ENCODE data around the gene NCR2.

NCR2 gene

GRCh38 chr6:41337709-41338108 is 2.3 kb downstream of the NCR2 start:
- no peak overlapping the region for H3K4me3 ChIP-seq (ENCODE audit: low read length)
- TF ChIP-seq ZNF274 (IDR thresholded peaks at IDR 0.05; ENCODE audit: low read depth, low read length) = no peak

- H3K4me3 ChIP-seq (ENCODE audit: low read length) = no peak overlapping the region
- TF ChIP-seq ZNF274 (IDR thresholded peaks at IDR 0.05; ENCODE audit: low read depth, low read length) = no peak
Measured at GRCh38 chr6:41338659-41339058, 3.3 kb downstream of the NCR2 start.

- no peak for TF ChIP-seq ZNF274 (IDR thresholded peaks at IDR 0.05; ENCODE audit: low read depth, low read length)
- no peak overlapping the region for H3K4me3 ChIP-seq (ENCODE audit: low read length)
Measured at GRCh38 chr6:41341580-41341979, 6.2 kb downstream of the NCR2 start.

- TF ChIP-seq ZNF274 (IDR thresholded peaks at IDR 0.05; ENCODE audit: low read depth, low read length) = no peak
- no peak overlapping the region for H3K4me3 ChIP-seq (ENCODE audit: low read length)
Measured at GRCh38 chr6:41342241-41342640, 6.8 kb downstream of the NCR2 start.

- no peak overlapping the region for H3K4me3 ChIP-seq (ENCODE audit: low read length)
- TF ChIP-seq ZNF274 (IDR thresholded peaks at IDR 0.05; ENCODE audit: low read depth, low read length) = no peak
Measured at GRCh38 chr6:41343641-41344187, 8.3 kb downstream of the NCR2 start.

- no peak overlapping the region for H3K4me3 ChIP-seq (ENCODE audit: low read length)
- TF ChIP-seq ZNF274 (IDR thresholded peaks at IDR 0.05; ENCODE audit: low read depth, low read length) = no peak
Measured at GRCh38 chr6:41344876-41345275, 9.5 kb downstream of the NCR2 start.

- no peak overlapping the region for H3K4me3 ChIP-seq (ENCODE audit: low read length)
- no peak for TF ChIP-seq ZNF274 (IDR thresholded peaks at IDR 0.05; ENCODE audit: low read depth, low read length)
Measured at GRCh38 chr6:41345901-41346300, 10.5 kb downstream of the NCR2 start.

- TF ChIP-seq ZNF274 (IDR thresholded peaks at IDR 0.05; ENCODE audit: low read depth, low read length) = no peak
- H3K4me3 ChIP-seq (ENCODE audit: low read length) = no peak overlapping the region
Measured at GRCh38 chr6:41346441-41346840, 11.0 kb downstream of the NCR2 start.

GRCh38 chr6:41347378-41348050 is 12.1 kb downstream of the NCR2 start:
- no peak for TF ChIP-seq ZNF274 (IDR thresholded peaks at IDR 0.05; ENCODE audit: low read depth, low read length)
- no peak overlapping the region for H3K4me3 ChIP-seq (ENCODE audit: low read length)

GRCh38 chr6:41348934-41349333 is 13.5 kb downstream of the NCR2 start:
- no peak for TF ChIP-seq ZNF274 (IDR thresholded peaks at IDR 0.05; ENCODE audit: low read depth, low read length)
- no peak overlapping the region for H3K4me3 ChIP-seq (ENCODE audit: low read length)

GRCh38 chr6:41352396-41352795 is 17.0 kb downstream of the NCR2 start:
- H3K4me3 ChIP-seq (ENCODE audit: low read length) = no peak overlapping the region
- TF ChIP-seq ZNF274 (IDR thresholded peaks at IDR 0.05; ENCODE audit: low read depth, low read length) = no peak

GRCh38 chr6:41352907-41353306 is 17.5 kb downstream of the NCR2 start:
- H3K4me3 ChIP-seq (ENCODE audit: low read length) = no peak overlapping the region
- TF ChIP-seq ZNF274 (IDR thresholded peaks at IDR 0.05; ENCODE audit: low read depth, low read length) = no peak

GRCh38 chr6:41353333-41353732 is 17.9 kb downstream of the NCR2 start:
- no peak for TF ChIP-seq ZNF274 (IDR thresholded peaks at IDR 0.05; ENCODE audit: low read depth, low read length)
- no peak overlapping the region for H3K4me3 ChIP-seq (ENCODE audit: low read length)

- no peak overlapping the region for H3K4me3 ChIP-seq (ENCODE audit: low read length)
- TF ChIP-seq ZNF274 (IDR thresholded peaks at IDR 0.05; ENCODE audit: low read depth, low read length) = no peak
Measured at GRCh38 chr6:41355952-41356351, 20.5 kb downstream of the NCR2 start.

GRCh38 chr6:41356825-41357224 is 21.4 kb downstream of the NCR2 start:
- TF ChIP-seq ZNF274 (IDR thresholded peaks at IDR 0.05; ENCODE audit: low read depth, low read length) = no peak
- H3K4me3 ChIP-seq (ENCODE audit: low read length) = no peak overlapping the region

- H3K4me3 ChIP-seq (ENCODE audit: low read length) = no peak overlapping the region
- no peak for TF ChIP-seq ZNF274 (IDR thresholded peaks at IDR 0.05; ENCODE audit: low read depth, low read length)
Measured at GRCh38 chr6:41358503-41358902, 23.1 kb downstream of the NCR2 start.

Data from GM08714 (cell line).